EL (cell line): ENCODE results near the gene CELF1.

Experiments used
- DNase-seq: peaks from one replicate; pipeline ENCODE4 v3.0.0-alpha.2; 2016

Gene CELF1

GRCh38 chr11:47507563-47508239 lies 45.2 kb downstream of the CELF1 start:
- DNase-seq = no peak

GRCh38 chr11:47506795-47507562 lies 46.0 kb downstream of the CELF1 start:
- DNase-seq = peak; percentile 36

- no peak for DNase-seq
Observed at GRCh38 chr11:47506373-47506772, 46.6 kb downstream of the CELF1 start.

- DNase-seq = no peak
Observed at GRCh38 chr11:47504910-47505309, 48.0 kb downstream of the CELF1 start.

GRCh38 chr11:47503227-47503626 lies 49.7 kb downstream of the CELF1 start:
- no peak for DNase-seq

GRCh38 chr11:47502767-47503166 lies 50.2 kb downstream of the CELF1 start:
- DNase-seq = no peak

GRCh38 chr11:47501101-47501500 lies 51.8 kb downstream of the CELF1 start:
- DNase-seq = no peak

- DNase-seq = no peak
Observed at GRCh38 chr11:47500121-47500520, 52.8 kb downstream of the CELF1 start.

- DNase-seq = no peak
Observed at GRCh38 chr11:47499614-47500013, 53.3 kb downstream of the CELF1 start.

- no peak for DNase-seq
Observed at GRCh38 chr11:47499161-47499560, 53.8 kb downstream of the CELF1 start.

GRCh38 chr11:47498584-47499152 lies 54.3 kb downstream of the CELF1 start:
- no peak for DNase-seq

GRCh38 chr11:47498149-47498548 lies 54.8 kb downstream of the CELF1 start:
- no peak for DNase-seq

GRCh38 chr11:47496808-47497207 lies 56.1 kb downstream of the CELF1 start:
- DNase-seq = no peak

GRCh38 chr11:47495856-47496217 lies 57.1 kb downstream of the CELF1 start:
- no peak for DNase-seq

GRCh38 chr11:47495011-47495855 lies 57.7 kb downstream of the CELF1 start:
- DNase-seq = no peak

GRCh38 chr11:47489395-47489755 lies 63.6 kb downstream of the CELF1 start:
- DNase-seq = no peak

GRCh38 chr11:47488674-47489394 lies 64.1 kb downstream of the CELF1 start:
- no peak for DNase-seq

GRCh38 chr11:47488111-47488510 lies 64.8 kb downstream of the CELF1 start:
- no peak for DNase-seq

GRCh38 chr11:47487421-47487820 lies 65.5 kb downstream of the CELF1 start:
- DNase-seq = no peak

- no peak for DNase-seq
Observed at GRCh38 chr11:47485107-47485506, 67.8 kb downstream of the CELF1 start.

- no peak for DNase-seq
Observed at GRCh38 chr11:47483457-47483856, 69.5 kb downstream of the CELF1 start.

- no peak for DNase-seq
Observed at GRCh38 chr11:47480762-47481161, 72.2 kb downstream of the CELF1 start.
